Measurements from ENCODE around the gene FAIM2. TPM values are rescaled to one million over a fixed set of nuclear protein-coding genes. Genes with fewer than 3 reads are reported as not detected.

Gene FAIM2
- total and polyA plus RNA-seq, 9 of the 15 experiments (the other 6 are each of a cell fraction or from before 2014, with no cell fraction given): 0.01 to 0.10 TPM; not detected in 7

DNA sequence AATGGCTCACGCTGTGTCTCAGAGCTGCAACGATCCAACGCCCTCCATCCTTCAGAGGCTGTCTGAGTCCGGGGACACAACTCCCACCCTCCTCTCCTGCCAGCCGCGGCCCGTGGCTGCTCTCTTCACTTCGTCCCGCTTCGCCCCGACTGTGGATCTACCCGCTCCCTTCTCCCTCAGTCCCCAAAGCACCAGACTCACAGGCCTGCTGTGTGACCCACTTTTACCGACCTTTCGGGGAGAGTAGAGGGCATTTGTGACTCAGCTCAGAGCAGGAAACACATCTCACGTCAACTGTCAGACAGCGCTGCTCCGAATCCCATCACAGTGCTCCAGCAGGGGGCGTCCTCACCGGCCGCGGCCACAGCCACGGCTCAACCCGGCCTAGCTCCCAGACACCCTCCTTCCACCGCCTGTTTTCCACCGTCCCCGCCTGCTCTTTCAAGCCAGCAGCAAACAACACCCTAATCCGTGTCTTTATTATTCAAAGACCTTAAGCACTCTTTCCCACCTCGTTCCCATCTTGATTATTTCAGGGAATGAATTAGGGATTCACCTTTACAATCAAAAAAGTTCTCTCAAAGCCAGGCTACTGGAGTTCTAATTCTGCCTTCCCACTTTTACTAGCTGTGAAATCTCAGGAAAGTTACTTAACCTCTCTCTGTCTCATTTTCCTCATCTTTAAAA lies 41.8 kb upstream of the FAIM2 start (continued):
- TF ChIP-seq, protein P1, sequence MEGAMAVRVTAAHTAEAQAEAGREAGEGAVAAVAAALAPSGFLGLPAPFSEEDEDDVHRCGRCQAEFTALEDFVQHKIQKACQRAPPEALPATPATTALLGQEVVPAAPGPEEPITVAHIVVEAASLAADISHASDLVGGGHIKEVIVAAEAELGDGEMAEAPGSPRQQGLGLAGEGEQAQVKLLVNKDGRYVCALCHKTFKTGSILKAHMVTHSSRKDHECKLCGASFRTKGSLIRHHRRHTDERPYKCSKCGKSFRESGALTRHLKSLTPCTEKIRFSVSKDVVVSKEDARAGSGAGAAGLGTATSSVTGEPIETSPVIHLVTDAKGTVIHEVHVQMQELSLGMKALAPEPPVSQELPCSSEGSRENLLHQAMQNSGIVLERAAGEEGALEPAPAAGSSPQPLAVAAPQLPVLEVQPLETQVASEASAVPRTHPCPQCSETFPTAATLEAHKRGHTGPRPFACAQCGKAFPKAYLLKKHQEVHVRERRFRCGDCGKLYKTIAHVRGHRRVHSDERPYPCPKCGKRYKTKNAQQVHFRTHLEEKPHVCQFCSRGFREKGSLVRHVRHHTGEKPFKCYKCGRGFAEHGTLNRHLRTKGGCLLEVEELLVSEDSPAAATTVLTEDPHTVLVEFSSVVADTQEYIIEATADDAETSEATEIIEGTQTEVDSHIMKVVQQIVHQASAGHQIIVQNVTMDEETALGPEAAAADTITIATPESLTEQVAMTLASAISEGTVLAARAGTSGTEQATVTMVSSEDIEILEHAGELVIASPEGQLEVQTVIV (CRISPR knock-in tag; IDR thresholded peaks at IDR 0.05; ENCODE audit: borderline replicate concordance): no peak
- peak; percentile 52 to 75; a peak in 2 of 4 replicates for TF ChIP-seq UBTF (IDR thresholded peaks at IDR 0.05; ENCODE audit: borderline replicate concordance in 1 of 2, low read depth in 2 of 2, low read length in 2 of 2)
- no peak for TF ChIP-seq CBX1 (IDR thresholded peaks at IDR 0.05; ENCODE audit: low read depth)
- no peak for TF ChIP-seq NFE2L1 (tag; IDR thresholded peaks at IDR 0.05; ENCODE audit: borderline replicate concordance, low read depth)
- TF ChIP-seq MTA2 (IDR thresholded peaks at IDR 0.05; ENCODE audit: low read depth): no peak
- no peak for TF ChIP-seq MTF1 (CRISPR knock-in tag; IDR thresholded peaks at IDR 0.05; ENCODE audit: borderline replicate concordance)
- TF ChIP-seq ZEB2 (IDR thresholded peaks at IDR 0.05): no peak
- 0 out of 2 replicates have a peak, but pooled peaks have one; percentile 38 for TF ChIP-seq ZNF740 (CRISPR knock-in tag; IDR thresholded peaks at IDR 0.05)
- TF ChIP-seq ZNF740 (tag; IDR thresholded peaks at IDR 0.05): no peak
- TF ChIP-seq KLF16 (IDR thresholded peaks at IDR 0.05): 0 out of 2 replicates have a peak, but pooled peaks have one; percentile 40
- TF ChIP-seq CBFA2T2 (conservative IDR thresholded peaks at IDR 0.05): no peak
- TF ChIP-seq LEF1 (IDR thresholded peaks at IDR 0.05): 0 out of 2 replicates have a peak, but pooled peaks have one; percentile 61
- TF ChIP-seq, protein P2, sequence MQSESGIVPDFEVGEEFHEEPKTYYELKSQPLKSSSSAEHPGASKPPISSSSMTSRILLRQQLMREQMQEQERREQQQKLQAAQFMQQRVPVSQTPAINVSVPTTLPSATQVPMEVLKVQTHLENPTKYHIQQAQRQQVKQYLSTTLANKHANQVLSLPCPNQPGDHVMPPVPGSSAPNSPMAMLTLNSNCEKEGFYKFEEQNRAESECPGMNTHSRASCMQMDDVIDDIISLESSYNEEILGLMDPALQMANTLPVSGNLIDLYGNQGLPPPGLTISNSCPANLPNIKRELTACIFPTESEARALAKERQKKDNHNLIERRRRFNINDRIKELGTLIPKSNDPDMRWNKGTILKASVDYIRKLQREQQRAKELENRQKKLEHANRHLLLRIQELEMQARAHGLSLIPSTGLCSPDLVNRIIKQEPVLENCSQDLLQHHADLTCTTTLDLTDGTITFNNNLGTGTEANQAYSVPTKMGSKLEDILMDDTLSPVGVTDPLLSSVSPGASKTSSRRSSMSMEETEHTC (IDR thresholded peaks at IDR 0.05): no peak
- no peak for TF ChIP-seq HIVEP1 (CRISPR knock-in tag; IDR thresholded peaks at IDR 0.05)
- TF ChIP-seq TBP (optimal IDR thresholded peaks at IDR 0.05; ENCODE audit: low read depth, low read length): peak; percentile 27
- TF ChIP-seq TCF7L2 (IDR thresholded peaks at IDR 0.05; ENCODE audit: low read depth, low read length): no peak
- TF ChIP-seq ZBTB7A (IDR thresholded peaks at IDR 0.05; ENCODE audit: borderline replicate concordance, control insufficient read depth, low read depth, low read length): peak; percentile 19; the same call in 1 of the 2 replicates
- peak; percentile 49; the same call in 1 of the 2 replicates for TF ChIP-seq JUN (IDR thresholded peaks at IDR 0.05; ENCODE audit: borderline replicate concordance, low read depth, low read length)
- TF ChIP-seq JUN (CRISPR knock-in tag; IDR thresholded peaks at IDR 0.05; ENCODE audit: borderline replicate concordance): no peak
- no peak for TF ChIP-seq YBX1 (IDR thresholded peaks at IDR 0.05)
- peak; percentile 60 for TF ChIP-seq SMC3 (conservative IDR thresholded peaks at IDR 0.05; ENCODE audit: insufficient read depth, low read depth, low read length)
- TF ChIP-seq HDGF (IDR thresholded peaks at IDR 0.05): 0 out of 2 replicates have a peak, but pooled peaks have one; percentile 86
- peak; percentile 26 for TF ChIP-seq ZFP36 (IDR thresholded peaks at IDR 0.05; ENCODE audit: low read depth, low read length, partially characterized antibody)
